HepG2 (cell line): Measurements from ENCODE around the gene MDM4. TPM values are rescaled to one million over a fixed set of nuclear protein-coding genes. Genes with fewer than 3 reads are reported as not detected.
A peak's percentile ranks its signal among the peaks of the same experiment; 100 is the strongest.

ENCODE experiments used
- ELF1 ChIP-seq: sonication (generic); formaldehyde crosslinking; IDR thresholded peaks from 2 replicates; pipeline ENCODE4 v1.4.0; 2020; ENCODE audit warnings: missing genetic modification reagents
- KLF12 ChIP-seq: sonication (generic); formaldehyde crosslinking; IDR thresholded peaks from 2 replicates; pipeline ENCODE4 v1.4.0; 2020; ENCODE audit warnings: missing genetic modification reagents, borderline replicate concordance
- MTERF4 ChIP-seq: sonication (generic); formaldehyde crosslinking; IDR thresholded peaks from 2 replicates; pipeline ENCODE4 v1.8.0; 2023; ENCODE audit warnings: mild to moderate bottlenecking, missing genetic modification reagents
- PRDM10 ChIP-seq: sonication (generic); formaldehyde crosslinking; IDR thresholded peaks from 2 replicates; pipeline ENCODE4 v1.4.0; 2020; ENCODE audit warnings: low read depth, missing genetic modification reagents
- TOE1 ChIP-seq: sonication (generic); formaldehyde crosslinking; IDR thresholded peaks from 2 replicates; pipeline ENCODE4 v1.4.0; 2020; ENCODE audit warnings: mild to moderate bottlenecking, missing genetic modification reagents
- ZFYVE20 ChIP-seq: sonication (generic); formaldehyde crosslinking; IDR thresholded peaks from 2 replicates; pipeline ENCODE4 v1.8.0; 2023; ENCODE audit warnings: low read depth, mild to moderate bottlenecking, moderate library complexity, missing genetic modification reagents, borderline replicate concordance
- ZNF407 ChIP-seq: sonication (generic); formaldehyde crosslinking; IDR thresholded peaks from one replicate; pipeline ENCODE4 v1.5.1; 2020; ENCODE audit warnings: mild to moderate bottlenecking, missing genetic modification reagents; ENCODE audit errors: not compliant biosample characterization
- ZNF704 ChIP-seq: sonication (generic); formaldehyde crosslinking; IDR thresholded peaks from 2 replicates; pipeline ENCODE4 v1.8.1; 2023; ENCODE audit warnings: mild to moderate bottlenecking, inconsistent platforms, moderate library complexity, missing genetic modification reagents, borderline replicate concordance
- ZXDC ChIP-seq: sonication (generic); formaldehyde crosslinking; IDR thresholded peaks from 2 replicates; pipeline ENCODE4 v1.5.0; 2020; ENCODE audit warnings: mild to moderate bottlenecking, missing genetic modification reagents
- polyA plus RNA-seq, 8 experiments: library from polyadenylated mRNA; depleted of rRNA in 3 of 8; stranded (reverse) in 7 of 8; unstranded in 1 of 8; fragments of >200 nt; fragmentation: Illumina TruSeq in 4 of 8; extraction: Trizol in 4 of 8; gene quantifications; 2 replicates each; pipeline versions ENCODE4 v1.2.1 to v1.2.3, GENCODE V29; 2011 to 2016; ENCODE audit warnings: low read depth in 4 of 8, missing spikeins in 1 of 8, mixed read lengths in 1 of 8; ENCODE audit not compliant: insufficient read depth in 1 of 8
- total RNA-seq, 5 experiments: library from RNA; depleted of rRNA; stranded (reverse); fragments of >200 nt; fragmentation: Illumina TruSeq; extraction: Trizol; gene quantifications; 2 replicates each; pipeline ENCODE4 v1.2.3, GENCODE V29; 2016; ENCODE audit warnings: low read depth in 1 of 5

MDM4 gene
- total and polyA plus RNA-seq, 2 of the 13 experiments (the other 11 are each of a cell fraction or from before 2014, with no cell fraction given), result 14.9 to 19.0 TPM

GRCh38 chr1:204516180-204516879 lies at the start of gene MDM4 (continued):
- no peak for TF ChIP-seq ZXDC (CRISPR knock-in tag)
- peak; percentile 90 for TF ChIP-seq ELF1
- 0 out of 2 replicates have a peak, but pooled peaks have one; percentile 60 for TF ChIP-seq TOE1 (CRISPR knock-in tag)
- TF ChIP-seq ZNF704 (CRISPR knock-in tag), result peak; percentile 90
- no peak for TF ChIP-seq ZFYVE20 (CRISPR knock-in tag)
- peak; percentile 33; the same call in 1 of the 2 replicates for TF ChIP-seq MTERF4 (CRISPR knock-in tag)
- peak; percentile 78 for TF ChIP-seq ZNF407 (CRISPR knock-in tag)
- TF ChIP-seq KLF12 (CRISPR knock-in tag), result peak; percentile 75; the same call in 1 of the 2 replicates
- peak; percentile 49; the same call in 1 of the 2 replicates for TF ChIP-seq PRDM10
